Kidney (tissue), 14 donors: ENCODE data around the gene TMEM107. TPM values are rescaled to one million over a fixed set of nuclear protein-coding genes. Genes with fewer than 3 reads are reported as not detected.
A peak's percentile ranks its signal among the peaks of the same experiment; 100 is the strongest.

Experiments
- DNase-seq, 5 donors: peaks; one replicate each; pipeline ENCODE4 v3.0.0-alpha.2; 2013 to 2020
- FAIRE-seq: peaks from 2 replicates; lab custom pipeline; 2012; peaks lifted over from hg19 to GRCh38; lab: Jason Lieb, UNC
- H3K27ac ChIP-seq, 2 donors: one replicate each; pipeline ENCODE4 v1.7.0; 2013; ENCODE audit warnings: low read depth in 2 of 2, low read length in 2 of 2, inconsistent platforms in 1 of 2
- H3K27me3 ChIP-seq: one replicate; pipeline ENCODE4 v1.7.1; 2013; ENCODE audit warnings: low read length, inconsistent platforms; ENCODE audit not compliant: control insufficient read depth, insufficient read depth
- H3K36me3 ChIP-seq, 3 donors: one replicate each; pipeline versions ENCODE4 v1.7.0 to v1.7.1; 2013; ENCODE audit warnings: low read length in 3 of 3, control low read depth in 1 of 3, inconsistent platforms in 1 of 3; ENCODE audit not compliant: insufficient read depth in 3 of 3, control insufficient read depth in 2 of 3
- H3K4me1 ChIP-seq, 3 donors: one replicate each; pipeline versions ENCODE4 v1.7.0 to v1.7.1; 2013; ENCODE audit warnings: low read length in 3 of 3, inconsistent platforms in 1 of 3, low read depth in 1 of 3; ENCODE audit not compliant: control insufficient read depth in 2 of 3, insufficient read depth in 2 of 3
- H3K4me3 ChIP-seq, 3 donors: one replicate each; pipeline versions ENCODE4 v1.7.0 to v1.8.1; 2013; ENCODE audit warnings: low read length in 3 of 3, control low read depth in 1 of 3, inconsistent platforms in 1 of 3
- H3K9ac ChIP-seq, 3 donors: one replicate each; pipeline versions ENCODE4 v1.7.0 to v1.7.1; 2013; ENCODE audit warnings: low read length in 3 of 3, control low read depth in 1 of 3, inconsistent platforms in 1 of 3
- H3K9me3 ChIP-seq, 3 donors: one replicate each; pipeline versions ENCODE4 v1.7.0 to v1.7.1; 2013; ENCODE audit warnings: low read length in 3 of 3, control low read depth in 1 of 3, inconsistent platforms in 1 of 3; ENCODE audit not compliant: control insufficient read depth in 2 of 3, insufficient read depth in 1 of 3
- CTCF ChIP-seq: IDR thresholded peaks from 3 replicates; pipeline ENCODE4 v1.5.1; 2012; ENCODE audit warnings: mild to moderate bottlenecking, moderate library complexity, borderline replicate concordance; ENCODE audit not compliant: insufficient read depth; ENCODE audit errors: extremely low read depth
- intact Hi-C: fragments of 100-400 bp; cut with DNase I; formaldehyde crosslinking; loops from one replicate; pipeline ENCODE4 v1.11.1; 2022
- polyA plus RNA-seq: library from polyadenylated mRNA; stranded (reverse); fragments of 350-450 nt; fragmentation: Illumina TruSeq; extraction: RNeasy Lipid Tissue Mini Kit (QIAGEN cat#74804); gene quantifications from one replicate; pipeline ENCODE4 v1.2.3, GENCODE V29; 2014; ENCODE audit warnings: low read depth, low replicate concordance; ENCODE audit not compliant: insufficient read depth
- total RNA-seq: library from RNA; stranded (reverse); fragmentation: NEBNext Ultra II Directional; extraction: Animal tissue kit (Norgen Biotek cat#: 25700); gene quantifications from one replicate; pipeline ENCODE4 v1.2.1, GENCODE V29; 2021
- donor health status: control.
- donor health status: control.
- donor health status: control.
- donor health status: control.
- donor health status: control.
- donor health status: DM: yes; HTN: yes; CAD: no.
- donor health status: Normal renal cell carcinoma (clear cell type).

The TMEM107 gene
- total and polyA plus RNA-seq, 2 donors from 2014 or later, result 23.4 to 24.6 TPM

GRCh38 chr17:8212312-8213180 is 36.4 kb upstream of the TMEM107 start:
- intact Hi-C loops, result no loop called here

GRCh38 chr17:8210761-8211458 is 34.7 kb upstream of the TMEM107 start:
- no peak for TF ChIP-seq CTCF
- peak overlapping the region; percentile 77 to 89 (median 83) for H3K4me3 ChIP-seq
- intact Hi-C loops, result no loop called here
- H3K27ac ChIP-seq, result peak overlapping the region; percentile 9 to 67
- H3K4me1 ChIP-seq, result peaks cover 0 to 9% (median 0%) of the 10 kb centered on the region in 3 donors
- H3K9ac ChIP-seq, result peak overlapping the region; percentile 65 to 87 (median 84)
- H3K27me3 ChIP-seq, result no peaks in the 10 kb centered on the region
- DNase-seq, result peak in 1 of 5 donors; percentile 31
- no peak for FAIRE-seq
- no peaks in the 10 kb centered on the region for H3K36me3 ChIP-seq
- no peaks in the 10 kb centered on the region for H3K9me3 ChIP-seq

More at GRCh38 chr17:8212312-8213180, 36.4 kb upstream of the TMEM107 start:
- Histone ChIP-seq H3K36me3 (no peaks in the 10 kb centered on the region), H3K27ac (no peak overlapping the region), H3K4me3 (no peak overlapping the region), H3K9ac (no peak overlapping the region), H3K27me3 (no peaks in the 10 kb centered on the region), H3K9me3 (no peaks in the 10 kb centered on the region), H3K4me1 (peaks cover 0 to 9% (median 0%) of the 10 kb centered on the region in 3 donors)
- no peak for TF ChIP-seq CTCF
- FAIRE-seq (no peak), DNase-seq (no peak)

GRCh38 chr17:8209907-8210760 is 34.0 kb upstream of the TMEM107 start, which contains the start of gene AURKB:
AURKB (minus strand) TSS chr17:8210575; CDS start chr17:8210224, 351 bp downstream.
- H3K9ac ChIP-seq, result peak within 1 kb of the TSS; percentile 65 to 87 (median 84)
- H3K36me3 ChIP-seq, result no peaks in the 10 kb centered on the region
- peak within 1 kb of the TSS; percentile 9 to 67 for H3K27ac ChIP-seq
- H3K9me3 ChIP-seq, result no peaks in the 10 kb centered on the region
- intact Hi-C loops, result no loop called here
- H3K4me3 ChIP-seq, result peak within 1 kb of the TSS; percentile 77 to 89 (median 83)
- peaks cover 0 to 9% (median 0%) of the 10 kb centered on the region in 3 donors for H3K4me1 ChIP-seq
- FAIRE-seq, result peak; percentile 96
- no peak for TF ChIP-seq CTCF
- no peaks in the 10 kb centered on the region for H3K27me3 ChIP-seq
- DNase-seq, result peak; percentile 96 to 100 (median 97)
